ENCODE measurements around the gene WAS. TPM values are rescaled to one million over a fixed set of nuclear protein-coding genes. Genes with fewer than 3 reads are reported as not detected.

WAS gene
- total RNA-seq, 1 experiment from 2014 or later, result 0.79 TPM

DNA sequence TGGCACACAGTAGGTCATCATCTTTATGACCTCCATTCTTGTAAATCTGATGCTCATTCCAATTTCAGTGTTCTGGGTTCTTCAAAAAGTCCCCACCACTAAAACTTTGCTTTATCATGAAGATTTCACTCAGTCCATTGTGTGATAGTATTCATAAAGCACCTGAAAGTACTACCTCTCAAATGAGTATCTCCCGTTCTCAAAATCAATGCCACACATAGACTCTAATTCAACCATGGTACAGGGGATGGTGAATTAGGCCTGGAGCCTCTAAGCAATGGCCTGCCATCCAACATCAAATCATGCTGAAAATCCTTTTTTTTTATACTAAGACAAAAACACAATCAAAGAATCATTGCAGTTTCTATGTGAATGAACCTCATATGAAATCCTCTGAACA lies 19.4 kb upstream of the WAS start:
- peaks cover 9% of the 10 kb centered on the region for H3K9me3 Mint-ChIP-seq
- H3K4me3 Mint-ChIP-seq, result no peak overlapping the region
- ChIA-PET POLR2A (no interaction called here), CTCF (no interaction called here)
- peaks cover 6% of the 10 kb centered on the region; the same call in 1 of the 2 replicates for H3K27me3 Mint-ChIP-seq (ENCODE audit: low read depth)
- TF ChIP-seq NFATC4 (CRISPR knock-in tag; IDR thresholded peaks at IDR 0.05), result no peak
- TF ChIP-seq, protein P1, sequence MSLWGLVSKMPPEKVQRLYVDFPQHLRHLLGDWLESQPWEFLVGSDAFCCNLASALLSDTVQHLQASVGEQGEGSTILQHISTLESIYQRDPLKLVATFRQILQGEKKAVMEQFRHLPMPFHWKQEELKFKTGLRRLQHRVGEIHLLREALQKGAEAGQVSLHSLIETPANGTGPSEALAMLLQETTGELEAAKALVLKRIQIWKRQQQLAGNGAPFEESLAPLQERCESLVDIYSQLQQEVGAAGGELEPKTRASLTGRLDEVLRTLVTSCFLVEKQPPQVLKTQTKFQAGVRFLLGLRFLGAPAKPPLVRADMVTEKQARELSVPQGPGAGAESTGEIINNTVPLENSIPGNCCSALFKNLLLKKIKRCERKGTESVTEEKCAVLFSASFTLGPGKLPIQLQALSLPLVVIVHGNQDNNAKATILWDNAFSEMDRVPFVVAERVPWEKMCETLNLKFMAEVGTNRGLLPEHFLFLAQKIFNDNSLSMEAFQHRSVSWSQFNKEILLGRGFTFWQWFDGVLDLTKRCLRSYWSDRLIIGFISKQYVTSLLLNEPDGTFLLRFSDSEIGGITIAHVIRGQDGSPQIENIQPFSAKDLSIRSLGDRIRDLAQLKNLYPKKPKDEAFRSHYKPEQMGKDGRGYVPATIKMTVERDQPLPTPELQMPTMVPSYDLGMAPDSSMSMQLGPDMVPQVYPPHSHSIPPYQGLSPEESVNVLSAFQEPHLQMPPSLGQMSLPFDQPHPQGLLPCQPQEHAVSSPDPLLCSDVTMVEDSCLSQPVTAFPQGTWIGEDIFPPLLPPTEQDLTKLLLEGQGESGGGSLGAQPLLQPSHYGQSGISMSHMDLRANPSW (CRISPR knock-in tag; conservative IDR thresholded peaks at IDR 0.05; ENCODE audit: low read depth), result no peak
- peaks cover 4% of the 10 kb centered on the region for H3K36me3 Mint-ChIP-seq
- ATAC-seq (no peak), DNase-seq (ENCODE audit: low spot score) (no peak)
- H3K4me1 Mint-ChIP-seq, result no peaks in the 10 kb centered on the region
- H3K27ac Mint-ChIP-seq, result no peak overlapping the region

DNA sequence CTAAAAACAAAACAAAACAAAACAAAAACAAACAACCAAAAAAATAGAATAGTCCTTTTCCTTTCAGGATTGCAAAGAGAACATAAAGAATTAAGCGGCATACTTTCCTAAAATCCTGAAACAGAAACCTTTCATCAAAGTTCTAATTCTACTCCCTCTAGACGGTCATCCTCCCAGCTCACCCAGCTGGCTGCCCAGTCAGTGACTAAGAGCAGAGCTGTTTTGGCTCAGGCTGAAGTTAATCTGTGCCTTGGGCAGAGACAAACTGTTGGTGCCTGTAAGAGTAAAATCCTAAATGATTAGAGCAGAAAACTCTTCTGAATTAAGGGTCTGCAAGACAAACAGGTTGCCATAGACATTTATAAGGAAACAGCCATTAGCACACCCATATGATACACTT lies 17.6 kb upstream of the WAS start:
- Mint-ChIP-seq H3K4me3 (no peak overlapping the region), H3K4me1 (no peaks in the 10 kb centered on the region), H3K9me3 (peaks cover 5% of the 10 kb centered on the region), H3K36me3 (peaks cover 3% of the 10 kb centered on the region), H3K27me3 (ENCODE audit: low read depth) (peaks cover 5% of the 10 kb centered on the region; the same call in 1 of the 2 replicates), H3K27ac (no peak overlapping the region)
- no peak for DNase-seq (ENCODE audit: low spot score)
- TF ChIP-seq KAT7 (CRISPR knock-in tag; IDR thresholded peaks at IDR 0.05; ENCODE audit: borderline replicate concordance) (no peak), ZNF121 (CRISPR knock-in tag; IDR thresholded peaks at IDR 0.05) (no peak), SMAD3 (CRISPR knock-in tag; IDR thresholded peaks at IDR 0.05; ENCODE audit: borderline replicate concordance) (no peak), NFATC4 (CRISPR knock-in tag; IDR thresholded peaks at IDR 0.05) (no peak), ZNF416 (CRISPR knock-in tag; IDR thresholded peaks at IDR 0.05) (no peak), CTCF (IDR thresholded peaks at IDR 0.05) (no peak), ETV6 (CRISPR knock-in tag; IDR thresholded peaks at IDR 0.05) (no peak), ELF4 (CRISPR knock-in tag; IDR thresholded peaks at IDR 0.05; ENCODE audit: low read depth) (no peak), MYBL2 (CRISPR knock-in tag; IDR thresholded peaks at IDR 0.05) (no peak), ZNF671 (CRISPR knock-in tag; IDR thresholded peaks at IDR 0.05) (no peak), USF2 (CRISPR knock-in tag; IDR thresholded peaks at IDR 0.05) (no peak)
- TF ChIP-seq, protein P2, sequence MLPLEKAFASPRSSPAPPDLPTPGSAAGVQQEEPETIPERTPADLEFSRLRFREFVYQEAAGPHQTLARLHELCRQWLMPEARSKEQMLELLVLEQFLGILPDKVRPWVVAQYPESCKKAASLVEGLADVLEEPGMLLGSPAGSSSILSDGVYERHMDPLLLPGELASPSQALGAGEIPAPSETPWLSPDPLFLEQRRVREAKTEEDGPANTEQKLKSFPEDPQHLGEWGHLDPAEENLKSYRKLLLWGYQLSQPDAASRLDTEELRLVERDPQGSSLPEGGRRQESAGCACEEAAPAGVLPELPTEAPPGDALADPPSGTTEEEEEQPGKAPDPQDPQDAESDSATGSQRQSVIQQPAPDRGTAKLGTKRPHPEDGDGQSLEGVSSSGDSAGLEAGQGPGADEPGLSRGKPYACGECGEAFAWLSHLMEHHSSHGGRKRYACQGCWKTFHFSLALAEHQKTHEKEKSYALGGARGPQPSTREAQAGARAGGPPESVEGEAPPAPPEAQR (CRISPR knock-in tag; IDR thresholded peaks at IDR 0.05), result no peak
- TF ChIP-seq, protein P3, sequence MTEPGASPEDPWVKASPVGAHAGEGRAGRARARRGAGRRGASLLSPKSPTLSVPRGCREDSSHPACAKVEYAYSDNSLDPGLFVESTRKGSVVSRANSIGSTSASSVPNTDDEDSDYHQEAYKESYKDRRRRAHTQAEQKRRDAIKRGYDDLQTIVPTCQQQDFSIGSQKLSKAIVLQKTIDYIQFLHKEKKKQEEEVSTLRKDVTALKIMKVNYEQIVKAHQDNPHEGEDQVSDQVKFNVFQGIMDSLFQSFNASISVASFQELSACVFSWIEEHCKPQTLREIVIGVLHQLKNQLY (CRISPR knock-in tag; IDR thresholded peaks at IDR 0.05), result no peak
- ATAC-seq, result no peak
- ChIA-PET POLR2A (no interaction called here), CTCF (no interaction called here)

- Mint-ChIP-seq H3K9me3 (no peaks in the 10 kb centered on the region), H3K27me3 (ENCODE audit: low read depth) (no peaks in the 10 kb centered on the region; the same call in 1 of the 2 replicates), H3K36me3 (no peaks in the 10 kb centered on the region), H3K4me3 (no peak overlapping the region), H3K4me1 (no peaks in the 10 kb centered on the region), H3K27ac (no peak overlapping the region)
- ATAC-seq (no peak), DNase-seq (ENCODE audit: low spot score) (no peak)
- TF ChIP-seq CREB1 (CRISPR knock-in tag; IDR thresholded peaks at IDR 0.05), result no peak
- TF ChIP-seq TCF7 (CRISPR knock-in tag; IDR thresholded peaks at IDR 0.05; ENCODE audit: low read depth), result no peak
- ChIA-PET CTCF (no interaction called here), POLR2A (no interaction called here)
Measured at GRCh38 chrX:48666649-48667048, 16.9 kb upstream of the WAS start.

Data from WTC11 (cell line).